ENCODE results near the gene AXIN2. TPM values are rescaled to one million over a fixed set of nuclear protein-coding genes. Genes with fewer than 3 reads are reported as not detected.
A peak's percentile ranks its signal among the peaks of the same experiment; 100 is the strongest.

The AXIN2 gene, protein sequence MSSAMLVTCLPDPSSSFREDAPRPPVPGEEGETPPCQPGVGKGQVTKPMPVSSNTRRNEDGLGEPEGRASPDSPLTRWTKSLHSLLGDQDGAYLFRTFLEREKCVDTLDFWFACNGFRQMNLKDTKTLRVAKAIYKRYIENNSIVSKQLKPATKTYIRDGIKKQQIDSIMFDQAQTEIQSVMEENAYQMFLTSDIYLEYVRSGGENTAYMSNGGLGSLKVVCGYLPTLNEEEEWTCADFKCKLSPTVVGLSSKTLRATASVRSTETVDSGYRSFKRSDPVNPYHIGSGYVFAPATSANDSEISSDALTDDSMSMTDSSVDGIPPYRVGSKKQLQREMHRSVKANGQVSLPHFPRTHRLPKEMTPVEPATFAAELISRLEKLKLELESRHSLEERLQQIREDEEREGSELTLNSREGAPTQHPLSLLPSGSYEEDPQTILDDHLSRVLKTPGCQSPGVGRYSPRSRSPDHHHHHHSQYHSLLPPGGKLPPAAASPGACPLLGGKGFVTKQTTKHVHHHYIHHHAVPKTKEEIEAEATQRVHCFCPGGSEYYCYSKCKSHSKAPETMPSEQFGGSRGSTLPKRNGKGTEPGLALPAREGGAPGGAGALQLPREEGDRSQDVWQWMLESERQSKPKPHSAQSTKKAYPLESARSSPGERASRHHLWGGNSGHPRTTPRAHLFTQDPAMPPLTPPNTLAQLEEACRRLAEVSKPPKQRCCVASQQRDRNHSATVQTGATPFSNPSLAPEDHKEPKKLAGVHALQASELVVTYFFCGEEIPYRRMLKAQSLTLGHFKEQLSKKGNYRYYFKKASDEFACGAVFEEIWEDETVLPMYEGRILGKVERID
- polyA plus RNA-seq (2012; ENCODE audit: insufficient read depth, insufficient read length) = 2.5 TPM

DNA sequence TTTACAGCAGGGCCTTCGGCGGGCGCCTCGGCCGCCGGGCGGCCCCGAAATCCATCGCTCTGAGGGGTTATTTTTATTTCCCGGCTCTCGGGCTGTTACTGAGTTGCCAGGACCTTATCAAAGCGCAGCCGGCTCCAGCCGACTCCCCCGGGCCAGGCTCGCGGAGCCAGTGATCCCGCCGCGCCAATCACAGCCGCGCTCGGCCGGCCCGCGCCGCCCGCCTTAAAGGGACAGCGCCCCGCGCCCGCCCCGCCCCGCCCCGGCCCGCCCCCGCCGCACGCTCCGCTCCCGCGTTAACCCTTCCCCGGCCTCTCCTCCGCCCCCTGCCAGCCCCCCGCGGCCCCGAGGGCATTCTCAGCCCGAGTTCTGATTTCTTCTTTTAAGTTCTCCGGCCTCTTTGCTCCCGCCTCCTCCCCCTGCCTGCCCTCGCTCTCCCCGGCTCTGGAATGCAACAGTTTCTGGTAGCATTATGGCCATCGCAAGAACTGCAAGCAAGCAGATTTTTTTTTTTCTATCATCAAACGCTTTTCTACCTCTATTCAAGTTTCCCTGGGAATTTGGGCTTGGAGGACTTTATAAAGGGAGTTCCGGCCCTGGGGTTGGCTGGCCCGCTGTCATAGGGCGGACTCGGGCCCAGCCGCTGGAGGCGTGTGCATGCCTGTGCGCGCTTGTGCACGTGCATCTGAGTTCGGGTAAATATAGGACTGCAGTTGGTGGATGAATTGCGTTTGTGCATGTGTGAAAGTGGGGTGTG, at the start of gene AXIN2:
Gene AXIN2, minus strand, starts transcription at position 197 of the 754 bp plus-strand sequence. CDS start 3,028 bp downstream, outside the sequence.
- H3K4me3 ChIP-seq (ENCODE audit: low read length) = peak within 1 kb of the TSS; percentile 60
- peak; percentile 85 for DNase-seq (ENCODE audit: low read depth, low spot score)

- no peak for DNase-seq (ENCODE audit: low read depth, low spot score)
- no peak overlapping the region for H3K4me3 ChIP-seq (ENCODE audit: low read length)
These were observed 48.3 kb upstream of the AXIN2 start for GRCh38 chr17:65609749-65610148.

DNA sequence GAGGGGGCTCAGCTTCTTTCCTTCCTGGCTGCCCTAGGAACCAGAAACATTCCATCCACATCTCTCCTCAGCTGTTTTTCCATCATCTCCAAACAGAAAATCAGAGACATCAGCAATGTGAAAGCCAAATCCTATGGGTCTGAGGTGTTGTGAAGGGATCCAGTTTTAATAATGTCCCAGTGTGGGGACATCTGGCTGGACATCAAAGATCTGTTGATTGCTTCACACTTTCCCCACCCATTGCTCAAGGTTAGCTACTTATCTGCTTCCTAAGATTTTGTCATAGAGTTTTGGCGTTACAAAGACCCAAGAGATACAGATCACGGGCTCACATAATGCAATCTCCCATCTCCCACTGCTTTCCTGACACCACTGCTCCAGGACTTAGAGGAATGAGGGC, 47.8 kb upstream of the AXIN2 start:
- no peak overlapping the region for H3K4me3 ChIP-seq (ENCODE audit: low read length)
- no peak for DNase-seq (ENCODE audit: low read depth, low spot score)

GRCh38 chr17:65604070-65604469, 42.6 kb upstream of the AXIN2 start:
- H3K4me3 ChIP-seq (ENCODE audit: low read length) = no peak overlapping the region
- no peak for DNase-seq (ENCODE audit: low read depth, low spot score)

DNA sequence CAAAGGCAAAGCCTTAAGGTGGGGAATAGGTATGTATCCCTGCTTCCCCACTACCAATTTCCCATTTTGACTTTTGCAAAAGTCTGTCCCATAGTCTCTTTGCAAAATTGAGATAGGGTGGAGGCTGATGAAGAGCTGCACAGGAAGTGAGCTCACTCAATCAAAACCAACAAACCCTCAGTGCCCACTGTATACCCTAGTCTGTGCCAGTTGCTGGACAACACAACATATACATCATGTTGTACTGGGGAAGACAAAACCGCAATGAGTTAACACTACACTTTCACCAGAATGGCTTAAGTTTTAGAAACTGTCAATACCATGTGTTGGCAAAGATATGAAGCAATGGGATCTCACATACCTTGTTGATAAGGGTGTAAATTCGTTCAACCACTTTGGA, 40.4 kb upstream of the AXIN2 start:
- H3K4me3 ChIP-seq (ENCODE audit: low read length) = no peak overlapping the region
- no peak for DNase-seq (ENCODE audit: low read depth, low spot score)

GRCh38 chr17:65601145-65601544, 39.7 kb upstream of the AXIN2 start:
- no peak for DNase-seq (ENCODE audit: low read depth, low spot score)
- no peak overlapping the region for H3K4me3 ChIP-seq (ENCODE audit: low read length)

- no peak for DNase-seq (ENCODE audit: low read depth, low spot score)
- H3K4me3 ChIP-seq (ENCODE audit: low read length) = no peak overlapping the region
These were observed 39.1 kb upstream of the AXIN2 start for GRCh38 chr17:65600518-65600917.

GRCh38 chr17:65599650-65600049, 38.2 kb upstream of the AXIN2 start:
- DNase-seq (ENCODE audit: low read depth, low spot score) = no peak
- H3K4me3 ChIP-seq (ENCODE audit: low read length) = no peak overlapping the region

GRCh38 chr17:65598746-65599145, 37.3 kb upstream of the AXIN2 start:
- DNase-seq (ENCODE audit: low read depth, low spot score) = no peak
- no peak overlapping the region for H3K4me3 ChIP-seq (ENCODE audit: low read length)

GRCh38 chr17:65595071-65595656, 33.7 kb upstream of the AXIN2 start:
- DNase-seq (ENCODE audit: low read depth, low spot score) = no peak
- no peak overlapping the region for H3K4me3 ChIP-seq (ENCODE audit: low read length)

GRCh38 chr17:65593855-65594845, 32.7 kb upstream of the AXIN2 start:
- H3K4me3 ChIP-seq (ENCODE audit: low read length) = no peak overlapping the region
- DNase-seq (ENCODE audit: low read depth, low spot score) = no peak

DNA sequence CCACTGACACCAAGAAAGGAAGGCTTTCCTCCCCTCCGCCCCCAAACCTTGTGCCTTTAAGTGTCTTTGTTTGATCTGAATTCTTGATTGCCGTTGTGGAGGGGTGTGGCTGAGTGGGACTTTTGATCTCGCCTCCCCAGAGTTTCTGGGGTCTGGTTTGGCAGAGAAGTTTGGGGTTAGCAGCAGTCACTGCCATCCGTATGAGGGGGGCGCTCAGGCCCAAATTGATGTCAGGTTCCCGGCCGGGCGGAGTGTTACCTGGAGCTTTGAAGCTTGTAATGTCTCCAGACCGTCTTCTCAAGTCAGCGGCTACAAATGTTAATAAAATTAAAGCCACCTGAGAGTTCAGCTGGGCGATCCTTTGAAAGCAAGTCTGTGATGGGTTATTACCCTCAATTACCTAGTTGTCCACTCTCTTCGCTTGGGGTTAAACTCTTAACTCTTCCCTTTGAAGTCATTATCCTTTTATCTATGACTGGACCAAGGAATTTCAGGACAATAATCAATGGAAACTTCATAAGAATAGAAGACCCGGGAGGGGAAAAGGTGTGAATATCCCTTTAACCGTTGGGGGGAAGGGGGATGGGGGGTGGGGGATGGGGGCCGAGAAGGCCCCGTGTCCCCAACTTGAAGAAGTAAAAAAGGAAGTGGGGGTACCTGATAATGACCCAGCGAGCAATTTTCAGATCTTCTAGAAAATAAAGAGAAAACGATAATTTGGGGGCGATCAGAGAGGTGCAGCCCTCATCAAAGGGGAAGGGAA, 31.8 kb upstream of the AXIN2 start:
- peak; percentile 19 for DNase-seq (ENCODE audit: low read depth, low spot score)
- H3K4me3 ChIP-seq (ENCODE audit: low read length) = no peak overlapping the region

GRCh38 chr17:65592125-65592965, 30.9 kb upstream of the AXIN2 start:
- DNase-seq (ENCODE audit: low read depth, low spot score) = no peak
- no peak overlapping the region for H3K4me3 ChIP-seq (ENCODE audit: low read length)

DNA sequence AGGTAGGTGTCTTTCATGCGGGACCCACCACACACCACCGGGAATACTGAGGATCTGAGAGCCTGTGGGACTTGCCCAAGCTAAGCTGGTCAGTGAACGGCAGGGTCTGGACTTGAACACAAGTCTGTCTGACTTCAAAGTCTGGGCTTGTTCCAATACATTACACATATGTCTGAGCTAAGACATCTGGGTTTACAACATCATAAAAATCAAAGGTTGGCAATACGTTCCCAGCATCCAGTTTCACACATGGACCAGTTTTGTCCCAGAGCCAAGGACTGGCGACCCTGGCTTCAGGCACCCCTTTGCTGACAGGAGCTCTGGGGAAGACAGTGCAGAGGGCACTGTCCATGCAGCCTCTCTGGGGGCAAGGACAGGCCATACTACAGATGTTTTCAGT, 27.9 kb upstream of the AXIN2 start:
- no peak for DNase-seq (ENCODE audit: low read depth, low spot score)
- H3K4me3 ChIP-seq (ENCODE audit: low read length) = no peak overlapping the region

DNA sequence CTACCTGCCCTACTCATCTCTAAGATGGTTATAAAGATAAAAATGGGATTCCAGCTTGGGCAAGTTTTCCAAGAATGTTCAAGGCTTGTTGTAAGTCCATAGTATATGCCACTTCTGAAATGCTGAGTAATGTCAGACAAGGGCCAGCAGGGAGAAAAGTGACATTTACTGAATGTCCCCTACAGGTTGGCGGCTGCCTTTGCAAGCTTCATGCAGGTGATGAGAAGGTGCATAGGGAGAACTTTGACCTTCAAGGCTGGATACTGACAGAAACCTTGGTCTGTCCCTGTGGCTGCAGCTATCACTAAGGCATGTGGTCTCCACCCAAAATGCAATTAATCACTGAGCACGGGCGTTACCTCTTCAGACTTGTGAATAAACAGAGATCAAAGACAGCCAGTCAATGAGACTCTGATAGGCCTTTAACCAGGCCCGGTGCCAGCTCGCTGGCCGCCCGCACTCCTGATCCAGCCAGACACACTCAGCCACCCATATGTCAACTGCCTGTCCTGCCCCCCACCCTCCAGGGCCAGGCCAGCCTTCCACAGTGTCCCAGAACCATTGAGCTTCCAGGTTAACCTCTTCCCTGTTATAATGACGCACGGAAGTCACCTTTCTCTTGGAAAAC, 26.8 kb upstream of the AXIN2 start:
- no peak overlapping the region for H3K4me3 ChIP-seq (ENCODE audit: low read length)
- DNase-seq (ENCODE audit: low read depth, low spot score) = peak; percentile 36

- DNase-seq (ENCODE audit: low read depth, low spot score) = no peak
- H3K4me3 ChIP-seq (ENCODE audit: low read length) = no peak overlapping the region
These were observed 26.2 kb upstream of the AXIN2 start for GRCh38 chr17:65587534-65588180.
